HG03135 (cell line): ENCODE results near the gene ASB16.

Experiments used
- ATAC-seq: cut with Tn5 transposase; IDR thresholded peaks from one replicate; pipeline ENCODE4 v1.9.1; 2021; ENCODE audit warnings: mild to moderate bottlenecking, moderate library complexity; ENCODE audit not compliant: unreplicated experiment

ASB16 gene

DNA sequence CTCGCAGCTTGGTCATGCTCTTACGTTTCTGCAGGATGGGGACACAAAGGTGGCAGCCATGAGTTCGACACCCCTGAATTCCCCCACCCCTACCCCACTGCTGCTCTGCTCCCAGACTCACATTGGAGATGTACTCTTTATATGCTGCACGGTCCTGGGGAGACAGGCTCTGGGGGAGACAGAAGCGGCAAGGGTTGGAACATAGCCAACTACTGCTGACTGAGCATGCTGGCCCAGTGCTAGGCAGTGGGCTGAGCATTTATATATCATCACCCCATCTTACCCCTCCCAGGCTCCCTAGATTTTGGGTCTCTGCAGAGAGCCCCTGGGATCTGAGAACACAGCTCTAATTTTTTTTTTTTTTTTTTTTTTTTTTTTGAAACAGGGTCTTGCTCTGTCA lies 37.2 kb downstream of the ASB16 start:
- ATAC-seq = no peak

DNA sequence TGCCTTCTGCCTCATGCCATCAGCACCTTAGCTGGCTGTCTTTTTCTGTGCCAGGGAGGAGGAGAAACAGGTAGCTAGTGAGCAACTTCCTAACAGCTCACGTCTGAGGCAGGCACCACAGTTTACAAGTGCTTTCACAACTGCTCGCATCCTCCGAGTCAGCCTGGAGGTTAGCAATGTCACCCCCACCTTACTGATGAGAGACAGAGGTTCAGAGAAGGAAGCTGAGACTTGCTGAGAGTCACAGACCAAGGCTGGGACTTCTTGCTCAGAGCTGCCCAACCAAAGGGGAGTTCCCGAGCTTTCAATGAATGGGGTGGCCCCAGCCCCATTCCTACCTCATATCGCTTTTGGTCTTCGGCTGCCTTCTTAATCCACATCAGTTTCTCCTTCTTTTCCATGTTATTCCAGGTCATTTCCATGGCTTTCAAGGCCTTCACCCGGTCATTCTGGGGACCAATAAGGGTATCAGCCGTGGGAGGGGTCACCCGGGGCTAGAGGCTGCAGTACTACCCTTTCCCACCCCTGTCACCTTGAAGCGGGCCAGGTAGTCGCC lies 39.4 kb downstream of the ASB16 start:
- no peak for ATAC-seq

DNA sequence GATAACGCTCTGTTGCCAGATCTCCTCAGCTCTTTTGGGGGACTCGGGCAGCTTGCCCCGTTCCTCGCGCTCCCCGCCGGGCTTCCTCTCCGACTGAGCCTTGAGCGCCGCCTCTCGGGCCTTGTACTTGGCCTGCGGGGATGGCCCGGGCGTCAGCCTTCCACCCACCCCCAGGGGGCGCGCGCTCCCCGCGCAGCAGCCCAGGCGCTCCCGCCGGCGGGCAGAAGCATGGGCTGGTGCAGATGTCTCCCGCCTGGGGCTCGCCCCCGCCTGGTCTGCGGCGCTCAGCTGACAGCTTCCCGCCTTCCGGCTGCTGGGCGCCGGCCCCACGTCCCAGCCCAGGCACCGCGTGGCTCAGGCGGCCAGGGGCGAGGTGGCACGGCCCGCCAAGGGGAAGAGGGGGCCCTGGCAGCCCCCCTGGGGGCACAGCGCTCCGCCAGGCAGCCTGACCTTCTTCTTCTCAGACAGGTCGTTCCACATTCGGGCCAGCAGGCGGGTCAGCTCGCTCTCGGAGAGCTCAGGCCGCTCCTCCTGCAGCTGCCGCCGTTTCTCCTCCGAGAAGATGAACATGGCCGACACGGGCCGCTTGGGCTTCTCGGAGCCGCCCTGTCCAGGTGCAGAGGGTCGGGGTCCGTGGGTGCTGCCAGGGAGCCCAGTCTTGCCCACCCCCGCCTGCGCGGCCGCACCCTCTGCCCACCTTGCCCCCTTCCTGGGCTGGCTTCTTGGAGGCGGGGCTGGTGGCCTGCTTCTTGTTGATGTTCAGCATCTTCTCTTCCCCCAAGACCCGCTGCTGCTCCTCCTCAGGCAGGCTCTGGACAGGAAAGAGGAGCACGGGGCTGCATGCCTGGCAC lies 40.1 kb downstream of the ASB16 start:
- ATAC-seq = no peak

DNA sequence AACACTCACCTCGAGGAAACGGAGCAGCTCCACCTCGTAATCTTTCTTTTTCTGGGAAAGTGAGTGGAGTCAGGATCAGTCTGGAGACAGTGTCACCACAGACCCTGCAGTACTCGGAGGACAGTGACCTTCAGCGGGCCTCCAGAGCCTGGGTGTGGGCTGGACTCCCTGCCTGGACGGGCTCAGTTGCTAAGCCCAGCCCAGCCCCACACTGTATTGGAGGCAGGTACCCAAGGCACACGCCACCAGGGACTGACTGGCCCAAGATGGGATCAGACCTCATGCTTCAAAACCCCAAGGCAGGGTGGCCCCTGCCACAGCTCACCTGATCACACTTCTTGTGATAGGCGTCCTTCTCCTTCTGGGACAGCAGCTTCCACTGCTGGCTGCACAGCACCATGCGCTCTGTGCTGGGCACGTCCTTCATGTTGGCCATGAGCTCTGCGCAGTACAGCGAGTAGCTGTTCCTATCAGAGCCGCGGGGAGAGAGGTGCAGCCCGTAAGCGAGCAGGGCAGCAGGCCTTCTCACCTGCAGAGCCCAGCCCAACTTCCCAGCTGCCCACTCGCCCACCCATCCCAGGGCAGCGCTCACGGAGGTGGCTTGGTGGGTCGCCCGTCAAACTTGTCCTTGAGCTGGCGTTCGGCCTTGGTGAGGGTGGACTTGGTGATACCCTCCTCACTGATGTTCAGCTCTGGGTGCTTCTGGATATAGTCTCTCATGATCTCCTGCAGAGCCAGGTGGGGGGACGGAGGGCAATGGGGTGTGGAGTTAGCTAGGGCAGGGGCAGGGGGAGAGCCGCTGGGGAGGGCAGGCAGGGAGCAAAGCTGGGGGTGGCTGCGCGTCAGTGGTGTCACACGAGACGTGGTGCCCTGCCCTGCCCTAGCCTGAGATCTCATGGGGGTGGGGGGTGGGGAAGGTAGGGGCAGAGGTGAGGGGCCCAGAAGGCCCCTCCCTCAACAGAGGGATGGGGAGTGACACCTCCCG lies 41.1 kb downstream of the ASB16 start:
- ATAC-seq = no peak

DNA sequence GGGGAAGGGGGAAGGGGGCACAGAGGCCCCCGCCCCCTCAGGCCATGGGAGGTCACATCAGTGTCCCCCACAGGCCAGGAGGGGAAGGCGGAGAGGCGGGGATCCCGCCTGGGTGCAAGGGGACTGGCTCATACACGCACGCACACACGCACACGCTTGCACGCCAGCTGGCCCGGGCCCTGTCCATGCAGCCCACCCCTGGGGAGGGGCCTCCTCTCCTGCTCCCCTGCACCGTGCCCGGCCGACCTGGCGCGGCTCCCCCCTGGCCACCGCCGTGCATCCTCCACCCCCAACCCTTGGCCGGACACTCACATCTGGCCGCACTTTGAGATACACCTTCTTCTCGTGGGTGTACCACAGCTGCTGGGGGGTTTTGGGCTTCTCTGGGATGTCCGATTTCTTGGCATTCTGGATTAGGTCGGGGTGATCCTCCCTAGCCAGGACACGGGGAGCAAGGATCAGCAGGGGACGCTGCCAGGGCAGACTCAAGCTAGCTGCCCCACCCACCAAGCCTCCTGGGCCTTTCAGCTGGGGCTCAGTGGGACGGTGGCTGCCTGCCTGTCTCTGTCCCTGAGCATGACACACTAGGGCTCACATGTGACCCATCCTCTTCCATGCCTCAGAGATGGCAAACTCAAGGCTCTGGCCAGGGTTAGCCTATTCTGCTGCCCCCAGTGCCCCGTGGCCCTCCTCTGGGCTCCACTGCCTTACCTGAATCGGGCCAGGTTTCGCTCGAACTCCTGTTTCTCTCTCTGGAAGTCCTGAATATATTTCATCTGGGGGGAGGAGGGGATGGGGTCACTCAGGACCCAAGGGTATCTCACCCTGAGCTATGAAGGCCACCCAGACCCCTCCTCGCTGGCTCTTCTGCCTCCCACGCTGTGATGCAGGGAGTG lies 42.3 kb downstream of the ASB16 start:
- no peak for ATAC-seq

DNA sequence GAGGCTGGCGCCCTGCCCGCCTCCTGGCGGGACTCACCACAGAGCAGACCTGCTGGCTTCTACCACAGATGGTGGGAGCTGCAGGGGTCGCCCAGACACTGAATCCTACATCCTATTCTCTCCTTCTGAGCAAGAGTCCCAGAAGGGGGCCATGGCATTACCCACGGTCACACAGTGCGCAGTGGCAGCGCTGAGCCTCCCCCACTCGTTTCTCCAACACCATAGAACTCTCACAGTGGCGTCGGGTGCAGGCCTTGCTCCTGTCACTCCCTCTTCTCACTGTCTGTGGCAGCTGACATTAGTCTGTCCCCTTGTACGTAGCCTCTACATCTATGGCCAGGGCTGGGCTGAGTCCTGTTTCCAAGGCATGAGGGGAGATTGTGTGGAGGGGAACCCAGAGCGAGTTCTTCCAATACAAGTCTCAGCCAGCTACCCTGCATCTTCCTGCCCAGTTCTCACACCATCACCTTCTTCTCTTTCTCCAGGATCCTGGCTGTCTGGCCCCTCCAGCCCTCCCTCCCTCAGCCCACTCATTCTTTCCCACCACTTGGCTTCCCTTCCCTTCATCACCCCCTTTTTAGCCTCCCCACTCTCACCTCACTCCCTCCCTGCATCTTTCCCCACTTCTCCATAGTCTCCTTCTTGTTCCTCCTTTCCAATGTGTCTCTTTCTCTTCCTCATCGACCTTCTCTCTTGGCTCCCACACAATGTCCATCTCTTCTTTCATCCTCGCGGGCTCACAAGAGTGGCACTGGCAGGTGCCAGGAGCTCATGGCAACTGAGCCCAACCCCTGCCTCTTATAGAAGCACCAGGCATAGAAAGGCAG lies 43.1 kb downstream of the ASB16 start:
- ATAC-seq = no peak

DNA sequence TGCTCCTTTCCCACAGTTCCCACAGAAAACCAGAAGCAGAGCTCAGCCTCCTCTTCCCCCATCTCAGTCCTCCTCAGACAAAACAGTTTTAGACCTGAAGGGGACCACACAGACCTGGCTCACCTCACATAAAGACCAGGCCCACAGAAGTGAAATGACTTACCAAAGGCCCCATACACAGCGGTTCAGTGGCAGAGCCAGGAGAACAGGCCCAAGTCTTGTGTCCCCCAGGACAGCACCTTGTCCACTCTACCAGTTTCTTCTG lies 43.7 kb downstream of the ASB16 start:
- ATAC-seq = no peak

DNA sequence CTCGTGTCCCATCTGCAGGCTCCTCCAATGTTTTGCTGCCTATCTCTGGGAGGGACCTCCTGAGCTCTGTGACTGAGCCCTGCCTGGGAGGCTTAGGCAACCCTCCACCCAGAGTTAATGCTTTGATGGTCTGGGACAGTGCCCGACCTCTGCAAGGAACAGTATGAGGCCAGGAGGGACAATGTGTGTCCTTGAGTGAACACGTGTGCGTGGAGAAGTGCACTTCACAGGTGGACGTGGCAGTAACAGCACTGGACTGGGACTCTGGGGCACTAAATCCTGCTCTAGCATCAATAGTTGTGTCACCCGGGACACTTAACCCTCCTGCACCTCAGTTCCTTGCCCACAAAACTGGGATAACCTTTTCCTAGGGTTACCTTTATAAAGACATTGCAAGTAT lies 44.4 kb downstream of the ASB16 start:
- no peak for ATAC-seq

DNA sequence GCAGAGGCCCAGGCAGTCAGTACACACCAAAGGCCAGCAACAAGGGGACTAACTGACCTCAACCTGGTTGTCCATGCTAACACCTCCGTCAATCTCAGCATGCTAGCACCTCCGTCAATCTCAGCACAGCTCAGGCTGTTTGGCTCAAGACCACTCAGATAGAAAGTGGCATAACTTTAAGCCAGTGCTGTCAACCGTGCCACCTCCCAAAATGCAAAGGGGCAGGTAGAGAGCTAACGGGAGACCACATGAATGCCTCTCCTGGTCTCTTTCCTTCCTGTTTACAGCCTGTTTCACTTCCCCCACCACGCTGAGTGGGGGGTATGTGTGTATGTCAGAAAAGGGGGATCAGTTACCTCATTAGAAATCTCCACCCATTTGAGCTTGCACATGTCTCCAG lies 45.7 kb downstream of the ASB16 start:
- ATAC-seq = no peak

DNA sequence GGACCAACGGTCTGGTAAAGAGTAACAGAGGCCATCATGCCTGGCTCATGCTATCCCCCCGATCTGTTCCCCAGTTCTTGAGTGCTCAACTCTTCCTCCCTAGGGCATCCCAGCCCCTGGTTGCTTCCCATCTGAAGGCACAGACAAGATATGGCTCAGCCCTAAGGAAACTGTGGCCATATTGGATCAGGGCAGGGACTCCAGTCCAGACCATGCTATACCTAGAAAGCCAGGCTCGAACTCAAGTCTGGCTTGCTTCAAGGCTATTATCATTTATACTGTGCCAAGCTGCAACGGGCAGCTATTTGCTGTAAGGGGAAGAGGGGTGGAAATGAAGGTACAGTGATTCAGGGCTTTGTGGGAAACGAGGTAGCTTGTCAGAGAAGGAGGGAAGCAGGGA lies 46.2 kb downstream of the ASB16 start:
- ATAC-seq = no peak

DNA sequence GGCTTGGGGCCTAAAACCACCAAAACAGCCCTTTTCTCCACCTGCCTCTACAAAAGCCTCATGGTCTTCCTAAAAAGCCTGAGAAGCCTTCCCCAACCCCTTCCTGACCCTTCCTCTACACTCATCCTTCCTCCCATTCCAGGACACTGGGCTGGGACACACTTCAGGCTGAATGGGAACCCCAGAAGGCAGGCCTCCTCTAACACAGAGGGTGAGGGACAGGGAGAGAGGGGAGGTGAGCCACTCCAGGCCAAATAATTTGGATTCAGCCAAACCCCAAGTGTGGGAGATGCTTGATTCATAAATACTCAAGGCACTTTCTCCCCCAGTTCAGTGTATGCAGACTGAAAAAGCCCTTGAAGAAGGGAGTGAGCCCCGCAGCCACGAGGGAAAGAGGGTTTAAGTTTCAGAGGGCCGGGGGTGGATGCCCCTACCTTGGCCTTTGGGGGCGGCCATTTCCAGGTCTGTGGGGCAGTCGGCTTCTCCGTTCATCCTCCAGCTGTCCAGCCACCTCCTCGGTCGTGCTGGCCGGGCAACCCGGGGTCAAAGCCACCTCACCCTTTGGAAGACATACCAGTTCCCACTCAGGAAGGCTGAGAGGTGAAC lies 47.3 kb downstream of the ASB16 start:
- no peak for ATAC-seq

DNA sequence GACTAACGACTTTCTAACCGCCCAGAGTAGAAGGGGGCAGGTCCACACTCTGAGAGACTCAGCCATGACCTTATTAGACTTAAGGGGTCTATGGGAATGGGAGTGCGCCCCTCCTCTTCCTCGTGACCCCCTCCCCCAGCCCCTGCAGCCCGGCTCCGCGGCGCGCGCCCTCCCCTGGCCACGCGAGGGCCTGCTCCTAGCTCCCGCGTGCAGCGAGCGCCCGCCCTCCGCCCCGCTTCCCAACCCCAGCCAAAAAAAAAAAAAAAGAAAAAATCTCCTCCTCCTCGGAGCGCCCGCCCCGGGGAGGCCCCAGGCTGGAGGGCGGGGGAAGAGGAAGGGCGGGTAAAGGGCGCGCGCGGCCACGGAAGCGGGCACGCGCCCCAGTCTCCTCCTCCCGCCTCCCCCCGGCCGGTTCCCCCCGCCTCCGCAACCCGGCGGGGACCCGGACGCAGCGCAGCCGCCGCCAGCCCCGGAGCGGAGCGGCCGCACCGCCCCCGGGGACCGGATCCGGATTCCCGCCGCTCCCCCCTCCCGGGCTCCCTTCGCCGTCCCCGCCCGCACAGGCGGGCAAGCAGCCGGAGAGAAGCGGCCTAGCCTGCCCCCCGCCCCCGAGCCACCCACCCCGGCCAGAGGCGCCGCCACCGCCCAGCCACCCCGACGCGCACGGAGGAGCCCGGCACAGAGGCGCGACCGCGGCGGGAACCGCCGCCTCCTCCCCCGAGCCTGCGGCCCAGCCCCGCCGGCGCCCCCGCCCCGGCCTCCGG lies 48.0 kb downstream of the ASB16 start:
- peak; percentile 30 for ATAC-seq

DNA sequence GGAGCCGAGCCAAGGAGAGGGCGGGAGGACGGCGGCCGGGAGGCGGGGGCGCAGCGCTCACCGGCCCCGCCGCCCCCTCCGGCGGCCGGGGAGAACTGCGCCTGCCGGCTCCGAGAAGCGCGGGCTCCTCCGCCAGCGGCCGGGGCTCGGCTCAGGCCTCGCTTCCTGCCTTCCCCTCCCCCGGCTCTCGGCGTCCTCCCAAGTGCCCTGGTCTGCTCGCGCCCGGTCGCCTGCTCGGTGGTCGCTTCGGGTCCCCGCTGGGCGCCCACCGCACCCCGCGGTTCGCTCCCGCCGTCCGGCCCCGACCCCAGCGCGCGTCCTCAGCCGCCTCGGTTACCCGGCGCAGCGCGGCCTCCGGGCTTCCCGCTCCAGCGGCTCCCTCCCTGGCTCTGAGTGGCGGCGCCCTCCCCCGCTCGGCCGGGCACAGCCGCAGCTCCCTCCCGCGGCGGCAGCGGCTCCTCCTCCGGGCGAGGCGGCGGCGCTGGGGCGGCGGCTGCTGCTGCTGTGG lies 48.7 kb downstream of the ASB16 start:
- ATAC-seq = peak; percentile 46

DNA sequence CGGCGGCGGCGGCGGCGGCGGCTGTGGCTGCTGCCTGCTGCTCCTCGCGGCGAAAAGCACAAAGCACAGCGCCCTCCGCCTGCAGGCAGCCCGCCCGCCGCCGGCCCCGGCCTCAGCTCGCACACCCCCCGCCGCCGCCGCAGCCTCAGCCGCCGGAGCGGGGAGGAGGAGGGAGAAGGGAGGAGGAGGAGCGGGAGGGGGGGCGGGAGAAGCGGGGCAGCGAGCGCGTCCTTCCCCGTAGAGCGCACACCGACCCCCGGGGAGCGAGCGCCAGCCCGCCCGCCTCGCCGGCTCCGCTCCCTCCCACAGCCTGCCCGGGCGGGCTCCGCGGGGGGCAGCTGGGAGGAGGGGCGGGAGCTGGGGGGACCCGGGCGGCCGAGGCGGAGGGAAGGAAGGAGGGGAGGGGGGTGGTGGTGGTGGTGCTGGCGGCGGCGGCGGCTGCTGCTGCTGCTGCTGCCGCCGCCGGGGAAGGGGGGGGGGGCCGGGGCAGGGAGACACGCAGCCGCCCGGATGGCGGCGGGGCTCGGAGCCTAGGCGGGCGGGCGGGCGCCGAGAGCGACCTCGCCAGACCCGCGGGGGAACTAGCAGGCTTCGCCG lies 49.2 kb downstream of the ASB16 start, which contains the start of gene UBTF:
UBTF (minus strand) TSS at position 60 of the 597 bp plus-strand sequence. CDS start 1,446 bp downstream, outside the sequence.
- peak; percentile 2 for ATAC-seq

DNA sequence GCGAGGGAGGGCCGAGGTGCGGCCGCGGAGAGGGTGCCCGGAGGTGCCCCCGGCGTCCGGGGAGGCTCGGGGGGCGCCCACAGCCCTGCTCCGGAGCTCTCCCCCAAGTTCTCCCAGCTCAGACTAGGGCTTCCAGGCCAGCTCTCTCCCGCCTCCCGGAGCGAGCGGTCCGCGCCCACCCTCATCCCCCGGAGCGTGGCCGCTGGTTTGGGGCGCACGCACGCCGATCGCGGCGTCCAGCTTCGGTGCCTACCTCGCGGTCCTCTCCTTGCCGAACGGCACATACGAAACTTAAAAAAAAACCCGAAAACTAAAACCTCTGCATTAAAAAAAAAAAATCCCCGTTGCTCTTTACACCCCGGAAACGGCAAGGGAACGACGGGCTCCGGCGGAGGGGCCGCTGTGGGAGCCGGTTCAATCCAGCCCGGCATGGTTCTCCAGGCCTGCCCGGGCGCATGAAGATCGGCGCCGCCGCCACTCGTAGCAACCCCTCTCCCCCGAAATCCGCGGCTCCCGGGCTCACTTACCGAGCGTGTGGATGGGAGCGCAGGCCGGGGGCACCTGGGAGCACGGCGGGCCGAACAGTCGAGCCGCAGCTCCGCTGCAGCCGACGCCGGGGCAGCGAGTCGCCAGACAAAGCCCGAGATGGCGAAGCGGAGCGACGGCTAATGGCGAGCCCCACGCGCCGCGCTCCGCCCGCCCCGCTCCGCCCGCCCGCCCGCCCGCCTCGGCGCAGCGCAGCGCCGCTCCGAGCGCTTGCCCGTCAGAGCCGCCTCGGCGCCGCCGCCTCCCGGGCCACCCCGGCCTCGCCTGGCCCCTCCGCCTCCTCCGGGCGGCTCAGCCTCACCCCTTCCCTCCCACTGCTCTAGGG lies 49.9 kb downstream of the ASB16 start:
- ATAC-seq = no peak

DNA sequence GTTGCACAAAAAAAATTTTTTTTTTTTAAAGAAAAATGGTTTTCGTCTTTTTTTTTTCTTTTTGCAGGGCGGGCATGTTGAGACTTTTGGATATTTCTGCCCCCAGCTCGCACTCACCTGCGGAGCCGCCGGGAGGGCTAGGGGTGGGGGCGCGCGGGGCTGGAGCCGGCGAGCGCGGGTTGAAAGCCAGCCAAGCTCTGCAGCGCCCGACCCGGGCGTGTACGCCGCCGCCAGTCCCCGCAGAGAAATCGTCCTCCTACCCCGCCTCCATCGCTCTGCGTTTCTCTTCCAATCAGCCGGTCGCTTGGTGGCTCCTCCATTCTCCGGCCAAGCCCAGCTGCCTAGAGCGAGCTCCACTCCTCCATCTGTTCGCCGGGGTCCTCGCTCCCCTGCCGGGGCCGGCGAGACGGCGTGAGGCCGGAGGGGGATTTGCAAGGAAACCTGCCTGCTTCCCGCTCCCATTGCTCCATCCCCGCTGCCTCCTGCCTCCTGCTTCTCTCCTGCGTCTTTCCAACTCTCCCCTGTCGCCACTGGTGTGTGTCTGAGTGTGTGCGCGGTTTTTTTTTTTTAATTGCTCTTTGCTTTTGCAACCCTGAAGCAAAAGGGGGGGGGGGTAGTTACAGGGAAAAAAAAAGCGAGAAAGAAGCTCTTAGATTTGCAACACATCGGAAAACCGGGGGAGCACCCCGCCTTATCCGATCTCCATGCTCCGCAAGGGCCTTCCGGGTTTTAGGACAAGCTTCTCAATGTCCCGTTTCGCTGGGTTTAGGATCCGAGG lies 50.8 kb downstream of the ASB16 start:
- no peak for ATAC-seq

DNA sequence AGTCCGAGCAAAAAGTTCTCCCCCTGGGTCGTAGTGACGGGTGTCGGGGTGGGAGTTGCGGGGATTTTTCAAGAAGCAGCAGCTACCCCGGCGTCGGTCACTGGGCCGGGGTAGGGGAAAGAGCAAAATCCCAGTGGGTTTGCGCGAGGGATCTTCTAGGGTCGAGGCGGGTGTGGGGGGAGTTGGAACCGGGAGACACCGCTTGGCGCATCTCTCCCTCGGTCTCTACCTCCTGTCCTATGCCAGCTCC lies 51.3 kb downstream of the ASB16 start:
- no peak for ATAC-seq
